GM04504 (cell line): ENCODE data around the gene BEST1.
"Not testable (repeated sequence)": the region's sequence is repeated elsewhere in the genome, so short reads cannot be mapped to it uniquely, and the experiment has no call there.

Experiments
- DNase-seq: peaks from one replicate; pipeline ENCODE4 v3.0.0-alpha.2; 2012; ENCODE audit warnings: low read depth

The BEST1 gene

DNA sequence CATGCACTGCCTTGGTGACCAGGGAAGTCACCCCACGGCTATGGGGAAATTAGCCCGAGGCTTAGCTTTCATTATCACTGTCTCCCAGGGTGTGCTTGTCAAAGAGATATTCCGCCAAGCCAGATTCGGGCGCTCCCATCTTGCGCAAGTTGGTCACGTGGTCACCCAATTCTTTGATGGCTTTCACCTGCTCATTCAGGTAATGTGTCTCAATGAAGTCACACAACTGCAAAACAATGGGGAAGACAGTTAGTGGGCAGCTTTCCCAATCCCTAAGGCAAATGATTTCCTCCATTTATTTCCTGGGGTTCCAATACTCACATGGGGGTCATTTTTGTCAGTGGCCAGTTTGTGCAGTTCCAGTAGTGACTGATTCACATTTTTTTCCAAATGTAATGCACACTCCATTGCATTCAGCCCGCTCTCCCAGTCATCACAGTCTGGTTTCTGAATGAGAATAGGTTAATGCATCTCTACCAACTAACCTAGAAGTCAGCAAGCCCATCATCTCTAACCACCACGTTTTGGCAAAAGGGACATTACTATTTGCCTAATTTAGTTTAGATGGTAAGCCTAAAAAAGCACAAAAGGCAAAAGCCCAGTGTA, 14.6 kb downstream of the BEST1 start:
- not testable (repeated sequence) for DNase-seq

GRCh38 chr11:61966734-61967115, 16.6 kb downstream of the BEST1 start:
- DNase-seq, result no peak

- DNase-seq, result peak; percentile 87
Measured at GRCh38 chr11:61967116-61967923, 17.2 kb downstream of the BEST1 start, which contains the start of gene FTH1. Gene FTH1, minus strand, starts transcription at chr11:61967634. Its CDS starts 209 bp downstream, at chr11:61967425.

- DNase-seq, result no peak
Measured at GRCh38 chr11:61967924-61968757, 18.0 kb downstream of the BEST1 start.

DNA sequence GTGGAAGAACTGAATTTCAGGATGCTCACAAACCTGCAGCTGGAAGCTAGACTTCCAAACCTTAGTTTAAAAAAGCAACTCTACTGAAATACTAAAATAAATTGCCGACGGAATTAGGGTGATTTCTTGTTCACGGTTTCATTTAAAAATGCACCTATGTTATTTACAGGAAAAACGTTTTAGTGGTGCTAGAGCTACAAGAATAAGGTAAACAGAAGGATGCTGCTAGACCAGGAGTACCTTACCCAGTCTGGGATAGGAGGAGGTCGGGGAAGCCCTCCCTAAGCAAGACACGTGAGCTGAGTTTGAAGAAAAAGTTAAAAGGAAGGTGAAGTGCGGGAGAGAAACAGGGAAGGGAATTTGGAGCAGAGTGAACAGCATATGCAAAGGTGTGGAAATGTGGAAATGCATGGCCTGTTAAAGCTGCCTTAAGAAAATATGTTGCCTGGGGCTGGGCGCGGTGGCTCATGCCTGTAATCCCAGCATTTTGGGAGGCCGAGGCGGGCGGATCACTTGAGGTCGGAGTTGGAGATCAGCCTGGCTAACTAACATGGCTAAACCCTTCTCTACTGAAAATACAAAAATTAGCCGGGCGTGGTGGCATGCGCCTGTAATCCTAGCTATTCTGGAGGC, 18.7 kb downstream of the BEST1 start:
- DNase-seq, result no peak

DNA sequence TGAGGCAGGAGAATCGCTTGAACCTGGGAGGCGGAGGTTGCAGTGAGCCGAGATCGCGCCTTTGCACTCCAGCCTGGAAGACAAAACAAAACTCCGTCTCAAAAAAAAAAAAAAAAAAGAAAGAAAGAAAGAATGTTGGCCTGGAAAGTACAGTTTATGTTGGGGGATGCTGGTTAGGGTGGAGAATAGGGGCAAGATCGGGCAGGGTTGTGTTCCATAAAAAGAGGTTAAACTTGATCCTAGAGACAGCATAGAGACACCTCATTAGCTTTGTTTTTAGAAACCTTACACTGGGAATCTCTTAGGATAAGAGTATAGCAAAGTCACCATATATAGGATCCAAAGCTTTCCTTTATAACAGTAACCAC, 19.2 kb downstream of the BEST1 start:
- no peak for DNase-seq

GRCh38 chr11:61969838-61970662, 19.9 kb downstream of the BEST1 start:
- no peak for DNase-seq

DNA sequence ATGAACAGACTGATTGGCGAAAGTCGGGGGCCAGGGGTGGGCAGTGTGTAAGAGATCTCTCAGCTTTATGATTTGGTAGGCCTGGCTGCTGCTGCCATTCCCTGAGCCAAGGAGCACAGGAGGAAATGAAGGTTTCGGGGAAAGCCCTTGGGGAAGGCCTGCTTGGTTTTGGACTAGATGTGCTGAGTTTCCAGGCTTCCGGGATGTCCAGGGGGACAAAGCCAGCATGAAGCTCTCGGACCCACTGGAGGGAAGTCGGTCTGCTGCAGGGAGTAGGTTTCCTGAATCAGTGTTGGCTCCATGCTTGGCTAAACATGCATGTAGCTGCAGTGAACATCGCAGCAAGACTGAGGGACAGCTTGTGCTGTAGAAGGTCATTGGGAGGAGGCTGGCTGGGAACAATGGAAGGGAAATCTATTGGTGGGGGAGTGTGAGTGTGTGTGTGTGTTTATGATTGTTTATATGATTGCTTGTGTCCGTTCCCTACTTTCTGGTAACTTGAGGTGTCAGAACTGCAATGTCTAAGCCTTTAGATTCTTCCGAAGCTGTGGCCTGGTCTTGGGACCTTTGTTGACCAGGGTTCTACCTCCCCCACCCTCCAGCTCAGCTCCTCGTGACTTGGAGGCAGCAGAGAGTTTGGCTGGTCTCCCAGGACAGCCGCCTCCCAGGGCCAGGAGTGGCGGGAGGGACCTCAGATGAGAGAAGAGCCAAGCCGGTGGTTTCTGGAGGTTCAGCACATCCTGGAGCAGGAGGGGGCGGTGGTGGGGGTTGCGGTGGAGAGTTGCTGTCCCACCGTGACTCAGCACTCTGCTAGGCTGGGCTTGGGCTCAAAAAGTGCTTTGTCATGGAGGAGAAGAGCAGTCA, 21.3 kb downstream of the BEST1 start:
- DNase-seq, result peak; percentile 98

- DNase-seq, result no peak
Measured at GRCh38 chr11:61972112-61972671, 22.0 kb downstream of the BEST1 start.

GRCh38 chr11:61972672-61973475, 22.7 kb downstream of the BEST1 start:
- DNase-seq, result no peak

- DNase-seq, result no peak
Measured at GRCh38 chr11:61973476-61974162, 23.5 kb downstream of the BEST1 start.

- DNase-seq, result no peak
Measured at GRCh38 chr11:61974766-61975631, 24.8 kb downstream of the BEST1 start.

DNA sequence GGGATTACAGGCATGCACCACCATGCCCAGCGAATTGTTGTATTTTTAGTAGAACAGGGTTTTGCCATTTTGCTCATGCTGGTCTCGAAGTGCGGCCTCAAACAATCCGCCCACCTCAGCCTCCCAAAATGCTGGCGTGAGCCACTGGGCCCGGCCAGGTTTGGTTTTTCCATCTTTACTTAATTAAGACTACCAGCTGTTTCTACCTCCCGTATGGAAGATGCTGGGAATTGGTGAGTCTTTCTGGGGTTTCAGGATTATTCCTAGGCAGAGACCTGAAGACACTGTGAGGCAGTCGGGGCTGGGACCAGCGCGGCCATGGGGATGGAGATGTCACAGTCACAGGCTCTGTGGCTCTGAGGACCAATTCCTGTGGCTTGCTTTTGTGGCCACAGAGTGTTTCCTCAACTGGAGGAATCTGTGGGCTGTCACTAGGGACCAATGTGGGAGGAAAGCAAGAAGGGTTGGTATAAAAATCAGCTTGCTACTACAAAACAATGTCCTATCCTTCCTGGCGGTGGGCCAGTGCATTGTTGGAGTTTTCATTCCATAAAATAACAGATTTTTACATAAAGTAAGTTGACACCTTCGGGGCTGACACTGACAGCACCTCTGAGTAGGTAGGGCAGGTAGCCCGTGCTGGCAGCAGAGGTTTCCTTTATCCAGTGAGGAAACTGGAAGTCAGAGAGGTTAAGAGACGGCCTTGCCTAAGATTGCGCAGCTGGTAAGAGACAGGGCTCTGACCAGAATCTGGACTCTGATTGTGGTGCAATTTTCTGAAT, 25.7 kb downstream of the BEST1 start:
- DNase-seq, result no peak

- DNase-seq, result no peak
Measured at GRCh38 chr11:61976420-61976800, 26.3 kb downstream of the BEST1 start.

DNA sequence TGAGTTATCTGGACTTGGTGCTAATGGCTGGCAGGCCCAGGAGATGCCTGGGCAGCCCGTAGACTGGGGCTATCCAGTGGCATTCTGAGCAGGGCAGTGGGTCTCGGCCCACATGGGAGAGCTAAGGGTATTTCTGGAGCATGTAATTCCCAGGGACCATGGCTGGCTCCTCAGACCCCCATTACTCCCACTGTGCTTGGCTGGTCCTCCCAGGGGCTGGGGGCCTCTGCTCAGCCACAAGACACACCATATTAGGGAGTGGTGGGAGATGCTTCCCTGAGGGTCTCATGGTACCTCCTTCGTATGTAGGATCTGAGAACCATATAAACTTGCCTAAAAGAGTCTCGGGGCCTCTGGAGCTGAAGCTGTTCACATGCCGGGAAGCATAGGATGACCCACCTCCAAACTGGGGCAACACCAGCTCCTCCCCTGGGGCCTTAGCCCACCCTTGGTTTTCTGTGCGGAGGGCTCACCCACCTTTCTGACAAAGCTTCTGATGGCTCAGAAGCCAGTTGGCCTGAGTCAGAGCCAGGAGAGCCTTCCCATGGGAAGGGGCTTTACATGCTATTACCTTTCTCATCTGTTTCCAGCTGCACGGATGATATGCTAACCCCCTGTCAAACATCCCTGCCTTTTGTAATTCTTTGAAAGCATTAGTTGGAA, 26.8 kb downstream of the BEST1 start:
- no peak for DNase-seq
